BLaER1 (cell line): ENCODE measurements around the gene CFAP77.

Experiments used
- H3K27ac ChIP-seq: shearing (Covaris generic); formaldehyde crosslinking; 2 replicates; pipeline ENCODE4 v1.8.1; 2022
- H3K27me3 ChIP-seq: shearing (Covaris generic); formaldehyde crosslinking; 2 replicates; pipeline ENCODE4 v1.8.1; 2022
- H3K36me3 ChIP-seq: shearing (Covaris generic); formaldehyde crosslinking; 2 replicates; pipeline ENCODE4 v1.8.1; 2022
- H3K4me1 ChIP-seq: shearing (Covaris generic); formaldehyde crosslinking; 2 replicates; pipeline ENCODE4 v1.8.1; 2022
- H3K4me2 ChIP-seq: shearing (Covaris generic); formaldehyde crosslinking; 2 replicates; pipeline ENCODE4 v1.8.1; 2022
- H3K4me3 ChIP-seq: shearing (Covaris generic); formaldehyde crosslinking; 2 replicates; pipeline ENCODE4 v1.8.1; 2022
- H3K9ac ChIP-seq: shearing (Covaris generic); formaldehyde crosslinking; 2 replicates; pipeline ENCODE4 v1.8.1; 2022
- H3K9me3 ChIP-seq: shearing (Covaris generic); formaldehyde crosslinking; 2 replicates; pipeline ENCODE4 v1.8.1; 2022
- H4K20me1 ChIP-seq: shearing (Covaris generic); formaldehyde crosslinking; 2 replicates; pipeline ENCODE4 v1.8.1; 2022
- Cebpa-rat ChIP-seq: shearing (Covaris generic); IDR thresholded peaks from 2 replicates; pipeline ENCODE4 v1.8.1; 2022

CFAP77 gene

DNA sequence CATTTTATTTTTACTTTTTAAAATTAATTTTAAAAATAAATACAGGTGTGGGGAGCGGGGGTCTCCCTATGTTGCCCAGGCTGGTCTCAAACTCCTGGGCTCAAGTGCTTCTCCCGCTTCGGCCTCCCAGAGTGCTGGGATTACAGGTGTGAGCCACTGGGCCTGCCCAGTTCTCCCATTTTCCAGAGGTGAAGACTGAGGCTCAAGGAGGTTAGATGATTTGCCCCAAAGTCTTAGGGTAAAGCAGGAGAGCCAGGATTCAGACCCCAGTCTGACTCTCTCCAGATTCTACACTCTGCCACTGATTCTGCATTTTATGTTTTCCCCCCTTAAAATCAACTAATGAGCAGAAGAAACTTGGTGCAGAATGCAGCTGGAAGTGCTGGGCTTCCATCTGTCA lies 36.9 kb downstream of the CFAP77 start:
- Histone ChIP-seq H3K27ac (no peak overlapping the region), H3K9ac (no peak overlapping the region), H3K9me3 (no peaks in the 10 kb centered on the region), H3K4me1 (no peaks in the 10 kb centered on the region), H3K36me3 (no peaks in the 10 kb centered on the region), H4K20me1 (no peaks in the 10 kb centered on the region), H3K4me3 (no peak overlapping the region), H3K4me2 (no peak overlapping the region), H3K27me3 (no peaks in the 10 kb centered on the region)
- no peak for TF ChIP-seq Cebpa-rat

DNA sequence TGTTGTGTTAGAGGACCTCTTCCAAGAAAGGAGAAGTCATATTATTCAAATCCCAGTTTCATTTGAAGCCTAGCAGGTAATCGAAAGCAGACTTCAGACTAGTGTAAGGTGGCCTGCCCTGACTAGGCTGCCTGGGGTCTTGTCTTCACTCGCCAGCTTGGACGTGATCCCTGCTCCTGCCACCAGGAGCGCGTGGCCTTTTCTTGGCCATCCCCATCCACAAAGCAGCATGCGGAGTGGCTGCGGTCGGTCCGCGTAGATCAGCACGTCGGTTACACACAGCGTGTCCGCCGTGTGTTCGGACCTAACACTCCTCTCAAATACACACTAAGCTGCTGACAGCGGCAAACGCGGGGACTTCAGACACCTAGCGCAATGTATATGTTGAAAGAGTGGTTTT lies 37.3 kb downstream of the CFAP77 start:
- H3K4me3 ChIP-seq, result no peak overlapping the region
- no peaks in the 10 kb centered on the region for H4K20me1 ChIP-seq
- no peak overlapping the region for H3K27ac ChIP-seq
- H3K27me3 ChIP-seq, result no peaks in the 10 kb centered on the region
- no peaks in the 10 kb centered on the region for H3K4me1 ChIP-seq
- H3K36me3 ChIP-seq, result no peaks in the 10 kb centered on the region
- no peaks in the 10 kb centered on the region for H3K9me3 ChIP-seq
- H3K9ac ChIP-seq, result no peak overlapping the region
- no peak overlapping the region for H3K4me2 ChIP-seq
- no peak for TF ChIP-seq Cebpa-rat

DNA sequence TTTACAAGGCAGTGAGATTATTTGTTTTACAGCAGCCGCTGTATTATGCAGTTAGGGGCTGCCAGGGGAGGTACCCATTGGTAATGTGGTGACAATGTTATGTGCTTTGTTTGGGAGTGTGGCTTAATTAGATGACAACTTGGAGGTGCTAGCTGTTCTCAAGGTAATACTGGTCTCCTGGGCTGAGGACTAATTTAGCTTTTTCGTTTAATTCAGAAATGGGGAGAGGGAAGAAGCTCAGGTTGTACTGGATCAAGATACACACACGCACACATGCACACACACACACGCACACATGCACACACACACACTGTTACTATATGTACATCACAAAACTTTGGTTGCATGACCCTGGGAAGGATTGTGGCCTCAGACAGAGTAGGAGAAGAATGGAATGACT lies 37.9 kb downstream of the CFAP77 start:
- no peaks in the 10 kb centered on the region for H3K36me3 ChIP-seq
- no peak overlapping the region for H3K4me2 ChIP-seq
- no peaks in the 10 kb centered on the region for H3K4me1 ChIP-seq
- H3K9ac ChIP-seq, result no peak overlapping the region
- no peaks in the 10 kb centered on the region for H3K9me3 ChIP-seq
- H4K20me1 ChIP-seq, result no peaks in the 10 kb centered on the region
- no peak overlapping the region for H3K4me3 ChIP-seq
- no peak overlapping the region for H3K27ac ChIP-seq
- no peaks in the 10 kb centered on the region for H3K27me3 ChIP-seq
- no peak for TF ChIP-seq Cebpa-rat

DNA sequence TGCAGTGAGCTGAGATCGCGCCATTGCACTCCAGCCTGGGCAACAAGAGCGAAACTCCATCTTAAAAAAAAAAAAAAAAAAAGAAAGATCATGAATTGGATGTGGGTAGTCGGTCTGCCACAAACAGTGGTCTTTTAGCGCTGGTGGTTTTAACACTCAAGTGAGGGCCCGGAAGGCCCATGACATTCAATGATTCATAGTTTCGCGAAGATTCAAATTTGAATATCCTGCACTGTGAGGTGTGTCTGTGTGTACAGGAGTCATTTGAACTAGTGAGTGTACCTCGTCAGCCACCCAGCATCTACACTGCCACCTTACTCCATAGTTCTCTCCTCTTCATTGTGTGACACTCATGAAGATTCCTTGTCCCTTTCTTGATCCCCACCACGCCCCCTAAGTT lies 41.3 kb downstream of the CFAP77 start:
- H3K27me3 ChIP-seq, result no peaks in the 10 kb centered on the region
- no peak overlapping the region for H3K27ac ChIP-seq
- no peak overlapping the region for H3K9ac ChIP-seq
- H3K36me3 ChIP-seq, result no peaks in the 10 kb centered on the region
- TF ChIP-seq Cebpa-rat, result no peak
- no peaks in the 10 kb centered on the region for H3K9me3 ChIP-seq
- H3K4me3 ChIP-seq, result no peak overlapping the region
- no peaks in the 10 kb centered on the region for H3K4me1 ChIP-seq
- no peaks in the 10 kb centered on the region for H4K20me1 ChIP-seq
- H3K4me2 ChIP-seq, result no peak overlapping the region

DNA sequence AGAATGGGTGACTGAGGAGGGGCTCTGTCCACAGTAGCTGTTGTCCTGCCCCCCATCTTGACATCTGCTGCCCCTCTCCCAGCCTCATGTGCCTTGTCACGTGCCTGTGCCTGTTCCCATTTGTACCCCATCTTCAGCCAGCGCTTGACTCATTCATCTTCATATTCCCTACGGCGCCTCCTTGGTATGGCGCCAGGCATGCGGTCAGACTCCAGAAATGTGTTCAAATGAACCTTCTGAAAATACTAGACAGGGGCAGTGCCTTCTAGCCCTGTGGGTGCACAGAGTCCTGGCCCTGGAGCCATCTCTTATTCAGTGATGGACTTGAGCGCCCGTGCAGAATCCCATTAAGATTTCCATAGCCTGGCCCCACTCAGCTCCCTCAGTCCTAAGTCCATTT lies 46.2 kb downstream of the CFAP77 start:
- H3K4me1 ChIP-seq, result no peaks in the 10 kb centered on the region
- no peaks in the 10 kb centered on the region for H4K20me1 ChIP-seq
- no peak overlapping the region for H3K27ac ChIP-seq
- no peaks in the 10 kb centered on the region for H3K9me3 ChIP-seq
- H3K36me3 ChIP-seq, result no peaks in the 10 kb centered on the region
- H3K9ac ChIP-seq, result no peak overlapping the region
- H3K4me2 ChIP-seq, result no peak overlapping the region
- H3K27me3 ChIP-seq, result no peaks in the 10 kb centered on the region
- H3K4me3 ChIP-seq, result no peak overlapping the region
- TF ChIP-seq Cebpa-rat, result no peak

DNA sequence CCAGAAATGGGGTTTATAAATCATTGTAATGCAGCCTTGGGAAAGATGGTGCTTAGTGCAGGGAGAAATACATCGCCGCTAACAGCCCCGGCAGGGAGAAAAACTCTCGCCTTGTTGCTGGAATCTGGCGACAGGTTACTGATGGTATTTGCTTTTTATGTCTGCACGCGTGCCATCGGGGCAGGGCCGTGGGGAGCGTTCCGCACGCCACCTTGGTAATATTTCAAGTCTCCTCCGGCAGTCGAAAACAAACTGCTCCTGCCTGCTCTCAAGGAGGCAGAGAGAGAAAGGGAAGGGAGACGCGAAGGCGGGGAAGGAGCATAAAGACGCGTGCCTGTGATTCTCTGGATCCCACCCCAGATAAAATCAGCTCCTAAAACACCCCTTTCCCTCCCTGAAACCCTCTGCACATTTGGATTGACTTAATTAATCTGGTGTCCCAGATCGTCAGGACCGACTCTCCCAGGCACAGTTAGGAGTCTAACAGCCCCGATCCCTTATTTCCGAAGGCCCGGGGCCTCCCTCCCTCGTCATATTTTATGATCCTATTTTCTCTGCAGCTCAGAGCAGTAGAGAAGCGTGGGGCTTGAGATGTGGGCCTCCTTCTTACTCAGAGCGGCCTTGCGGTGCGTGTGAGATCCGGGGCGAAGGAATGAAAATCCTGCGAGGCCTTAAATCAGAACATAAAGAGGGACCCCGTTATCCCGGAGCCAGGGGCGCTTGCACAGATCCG lies 47.7 kb downstream of the CFAP77 start:
- no peak for TF ChIP-seq Cebpa-rat
- no peak overlapping the region for H3K9ac ChIP-seq
- H3K36me3 ChIP-seq, result no peaks in the 10 kb centered on the region
- H3K27ac ChIP-seq, result no peak overlapping the region
- no peaks in the 10 kb centered on the region for H3K4me1 ChIP-seq
- no peak overlapping the region for H3K4me3 ChIP-seq
- H3K27me3 ChIP-seq, result no peaks in the 10 kb centered on the region
- no peaks in the 10 kb centered on the region for H3K9me3 ChIP-seq
- no peak overlapping the region for H3K4me2 ChIP-seq
- H4K20me1 ChIP-seq, result no peaks in the 10 kb centered on the region

DNA sequence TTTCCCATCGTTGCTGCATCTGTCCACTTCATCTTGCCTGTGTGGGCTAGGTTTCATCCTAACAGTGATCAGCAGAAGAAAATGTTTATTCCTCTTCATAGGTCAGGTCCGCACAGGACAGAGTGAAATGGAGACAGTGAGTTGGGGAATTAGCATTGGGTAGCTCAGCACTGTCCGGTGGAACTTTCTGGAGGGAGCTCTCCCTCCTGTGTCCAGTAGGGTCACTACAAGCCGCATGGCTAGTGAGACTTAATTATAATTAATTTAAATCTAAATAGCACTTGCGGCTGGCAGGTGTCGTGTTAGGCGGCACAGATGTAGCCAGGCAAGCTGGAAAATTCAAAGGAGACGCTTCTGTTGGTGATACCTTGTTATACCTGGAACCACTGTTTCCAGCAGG lies 48.4 kb downstream of the CFAP77 start:
- no peaks in the 10 kb centered on the region for H3K9me3 ChIP-seq
- H3K4me3 ChIP-seq, result no peak overlapping the region
- H4K20me1 ChIP-seq, result no peaks in the 10 kb centered on the region
- H3K9ac ChIP-seq, result no peak overlapping the region
- no peaks in the 10 kb centered on the region for H3K4me1 ChIP-seq
- no peak overlapping the region for H3K4me2 ChIP-seq
- no peaks in the 10 kb centered on the region for H3K36me3 ChIP-seq
- no peak for TF ChIP-seq Cebpa-rat
- no peak overlapping the region for H3K27ac ChIP-seq
- no peaks in the 10 kb centered on the region for H3K27me3 ChIP-seq

DNA sequence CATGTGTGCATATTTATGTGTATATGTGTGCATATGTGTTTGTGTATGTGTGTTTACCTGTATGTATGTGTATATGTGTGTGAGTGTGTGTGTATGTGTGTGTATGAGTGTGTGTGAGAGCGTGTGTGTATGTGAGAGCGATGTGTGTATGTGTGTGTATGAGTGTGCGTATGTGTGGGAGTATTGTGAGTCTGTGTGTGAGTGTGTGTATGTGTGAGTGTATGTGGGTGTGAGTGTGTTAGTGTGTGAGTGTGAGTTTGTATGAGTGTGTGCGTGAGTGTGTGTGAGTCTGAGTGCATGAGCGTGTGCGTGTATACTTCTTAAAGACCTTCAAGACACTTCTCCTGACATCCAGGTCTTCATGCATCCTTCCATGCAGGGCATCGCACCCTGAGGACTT lies 49.6 kb downstream of the CFAP77 start:
- Histone ChIP-seq H3K36me3 (no peaks in the 10 kb centered on the region), H3K9ac (no peak overlapping the region), H4K20me1 (no peaks in the 10 kb centered on the region), H3K4me1 (no peaks in the 10 kb centered on the region), H3K27me3 (no peaks in the 10 kb centered on the region), H3K4me3 (no peak overlapping the region), H3K9me3 (no peaks in the 10 kb centered on the region), H3K4me2 (no peak overlapping the region), H3K27ac (no peak overlapping the region)
- TF ChIP-seq Cebpa-rat, result no peak

DNA sequence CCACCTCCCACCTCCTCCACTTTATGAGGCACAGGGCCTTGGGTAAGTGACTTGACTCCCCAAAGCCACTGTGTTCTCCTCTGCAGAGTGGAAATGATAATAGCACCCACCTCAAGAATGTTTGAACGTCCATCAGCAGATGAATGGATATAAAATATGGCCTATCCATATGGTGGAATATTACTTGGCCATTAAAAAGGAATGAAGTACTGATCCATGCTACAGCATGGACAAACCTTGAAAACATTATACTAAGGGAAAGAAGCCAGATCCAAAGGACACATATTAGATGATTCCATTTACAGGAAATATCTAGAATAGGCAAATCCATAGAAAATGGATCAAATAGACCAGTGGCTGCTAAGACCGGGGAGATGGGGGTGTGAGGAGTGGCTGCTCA lies 50.2 kb downstream of the CFAP77 start:
- Histone ChIP-seq H3K27me3 (no peaks in the 10 kb centered on the region), H3K27ac (no peak overlapping the region), H3K9me3 (no peaks in the 10 kb centered on the region), H3K9ac (no peak overlapping the region), H4K20me1 (no peaks in the 10 kb centered on the region), H3K4me1 (no peaks in the 10 kb centered on the region), H3K4me2 (no peak overlapping the region), H3K36me3 (no peaks in the 10 kb centered on the region), H3K4me3 (no peak overlapping the region)
- no peak for TF ChIP-seq Cebpa-rat

DNA sequence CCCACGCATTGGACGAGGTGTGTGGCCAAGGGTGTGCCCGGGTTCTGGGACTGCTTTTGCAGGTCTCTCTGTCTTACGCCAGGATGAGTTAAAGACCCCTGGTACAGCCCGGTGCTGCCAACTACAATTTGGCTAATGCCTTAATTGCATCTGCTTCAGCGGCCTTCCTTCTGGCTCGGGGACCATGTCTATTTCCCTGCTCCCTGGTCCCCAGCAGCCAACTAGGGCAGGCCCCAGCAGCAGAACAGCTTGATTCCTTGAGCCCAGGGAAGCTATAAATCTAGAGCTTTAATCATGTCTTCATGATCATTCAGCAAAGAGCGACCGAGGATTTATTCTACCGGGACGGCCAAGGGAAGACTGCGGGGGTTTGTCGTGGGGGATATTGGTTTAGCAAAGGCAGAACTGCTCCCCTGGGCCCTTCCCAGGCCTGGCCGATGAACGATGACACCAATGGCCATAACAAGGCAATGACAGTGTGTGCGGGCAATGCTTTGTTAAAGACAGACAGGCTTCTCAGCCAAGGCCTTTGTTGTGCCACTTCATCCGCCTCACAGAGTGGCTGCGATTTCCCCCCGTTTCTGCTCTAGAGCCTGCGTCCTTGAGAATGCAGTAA lies 51.4 kb downstream of the CFAP77 start:
- no peaks in the 10 kb centered on the region for H3K27me3 ChIP-seq
- no peaks in the 10 kb centered on the region for H3K4me1 ChIP-seq
- no peak overlapping the region for H3K4me2 ChIP-seq
- no peak overlapping the region for H3K9ac ChIP-seq
- no peaks in the 10 kb centered on the region for H3K36me3 ChIP-seq
- no peak overlapping the region for H3K4me3 ChIP-seq
- no peak for TF ChIP-seq Cebpa-rat
- H3K27ac ChIP-seq, result no peak overlapping the region
- no peaks in the 10 kb centered on the region for H4K20me1 ChIP-seq
- no peaks in the 10 kb centered on the region for H3K9me3 ChIP-seq
